Erythroblast (primary cell): Measurements from ENCODE around the gene HBB.
A peak's percentile ranks its signal among the peaks of the same experiment; 100 is the strongest.

Source experiments
- GATA1 ChIP-seq: IDR thresholded peaks from 2 replicates; pipeline ENCODE4 v1.6.1; 2011; ENCODE audit warnings: low read depth, mild to moderate bottlenecking, control low read depth, low read length, moderate library complexity
- POLR2A ChIP-seq: IDR thresholded peaks from 2 replicates; pipeline ENCODE4 v1.6.1; 2011; ENCODE audit warnings: mild to moderate bottlenecking, low read length

GRCh38 chr11:5242208-5242607, 15.3 kb upstream of the HBB start:
- TF ChIP-seq POLR2A (peak; percentile 5), GATA1 (no peak)
